Loucy (cell line): ENCODE data around the gene SH3PXD2B.

ENCODE experiments used
- CTCF ChIP-seq: fragments of 200-600 bp; sonication (generic); conservative IDR thresholded peaks from 2 replicates; pipeline ENCODE4 v1.5.1; 2014; ENCODE audit warnings: mild to moderate bottlenecking, antibody characterized with exemption, low read length
- EZH2phosphoT487 ChIP-seq: fragments of 200-600 bp; IDR thresholded peaks from 2 replicates; pipeline ENCODE4 v1.6.1; 2018; ENCODE audit warnings: antibody characterized with exemption, mild to moderate bottlenecking, moderate library complexity, borderline replicate concordance

- no peak for TF ChIP-seq EZH2phosphoT487
- TF ChIP-seq CTCF: no peak
Measured at GRCh38 chr5:172474293-172474692, 20.0 kb upstream of the SH3PXD2B start.
